ENCODE measurements around the gene OTOP1. TPM values are rescaled to one million over a fixed set of nuclear protein-coding genes. Genes with fewer than 3 reads are reported as not detected.
A peak's percentile ranks its signal among the peaks of the same experiment; 100 is the strongest.

Gene OTOP1
- total and polyA plus RNA-seq, 4 donors = not detected

- TF ChIP-seq HNF4A (conservative IDR thresholded peaks at IDR 0.05) = no peak
- no peak for TF ChIP-seq GABPA (IDR thresholded peaks at IDR 0.05 in 1 of 2, conservative IDR thresholded peaks at IDR 0.05 in 1 of 2)
- TF ChIP-seq ATF3 (IDR thresholded peaks at IDR 0.05) = no peak
- no peak for TF ChIP-seq TAF1 (conservative IDR thresholded peaks at IDR 0.05)
- TF ChIP-seq RAD21 (IDR thresholded peaks at IDR 0.05) = no peak
- no peak for TF ChIP-seq FOXA1 (IDR thresholded peaks at IDR 0.05)
- no peak for TF ChIP-seq ZBTB33 (IDR thresholded peaks at IDR 0.05)
- TF ChIP-seq HNF4G (IDR thresholded peaks at IDR 0.05) = no peak
- no peak for TF ChIP-seq EGR1 (IDR thresholded peaks at IDR 0.05; ENCODE audit: low read depth in 2 of 2)
- TF ChIP-seq SP1 (IDR thresholded peaks at IDR 0.05) = no peak
- TF ChIP-seq JUND (IDR thresholded peaks at IDR 0.05) = no peak
- TF ChIP-seq YY1 (IDR thresholded peaks at IDR 0.05) = no peak
- no peak for TF ChIP-seq RXRA (IDR thresholded peaks at IDR 0.05)
- no peak overlapping the region for H3K4me3 ChIP-seq (ENCODE audit: low read depth in 1 of 3, low read length in 3 of 3)
Observed at GRCh38 chr4:4256799-4257198, 30.1 kb upstream of the OTOP1 start.

GRCh38 chr4:4254666-4255065 is 27.9 kb upstream of the OTOP1 start:
- Histone ChIP-seq H3K27ac (ENCODE audit: low read depth in 1 of 2, low read length in 2 of 2) (no peak overlapping the region), H3K9ac (ENCODE audit: low read depth in 1 of 2, low read length in 2 of 2) (no peak overlapping the region), H3K27me3 (ENCODE audit: control insufficient read depth in 4 of 4, insufficient read depth in 4 of 4, low read length in 3 of 4) (no peaks in the 10 kb centered on the region), H3K4me1 (ENCODE audit: control insufficient read depth in 4 of 4, insufficient read depth in 4 of 4, low read length in 3 of 4) (peaks cover 6 to 38% (median 28%) of the 10 kb centered on the region in 4 donors), H3K4me3 (ENCODE audit: low read depth in 1 of 3, low read length in 3 of 3) (no peak overlapping the region), H3K9me3 (ENCODE audit: control insufficient read depth in 4 of 4, low read length in 3 of 4) (no peaks in the 10 kb centered on the region), H3K36me3 (ENCODE audit: control insufficient read depth in 4 of 4, insufficient read depth in 3 of 4, low read depth in 1 of 4, low read length in 3 of 4) (no peaks in the 10 kb centered on the region)
- TF ChIP-seq YY1 (IDR thresholded peaks at IDR 0.05) (peak; percentile 77), HNF4A (conservative IDR thresholded peaks at IDR 0.05) (peak; percentile 27 to 41), RXRA (IDR thresholded peaks at IDR 0.05) (peak in 1 of 2 donors; percentile 48), ATF3 (IDR thresholded peaks at IDR 0.05) (no peak)
- DNase-seq (ENCODE audit: low spot score) = no peak
- 39% methylated on average over 6 of the region's 6 CpGs for WGBS

More at GRCh38 chr4:4256799-4257198, 30.1 kb upstream of the OTOP1 start:
- H3K9me3 ChIP-seq (ENCODE audit: control insufficient read depth in 4 of 4, low read length in 3 of 4) = no peaks in the 10 kb centered on the region
- peaks cover 0 to 3% (median 0%) of the 10 kb centered on the region in 4 donors for H3K36me3 ChIP-seq (ENCODE audit: control insufficient read depth in 4 of 4, insufficient read depth in 3 of 4, low read depth in 1 of 4, low read length in 3 of 4)
- H3K4me1 ChIP-seq (ENCODE audit: control insufficient read depth in 4 of 4, insufficient read depth in 4 of 4, low read length in 3 of 4) = peaks cover 6 to 45% (median 33%) of the 10 kb centered on the region in 4 donors
- H3K27ac ChIP-seq (ENCODE audit: low read depth in 1 of 2, low read length in 2 of 2) = no peak overlapping the region
- 83% methylated on average over 10 of the region's 10 CpGs for WGBS
- no peaks in the 10 kb centered on the region for H3K27me3 ChIP-seq (ENCODE audit: control insufficient read depth in 4 of 4, insufficient read depth in 4 of 4, low read length in 3 of 4)
- DNase-seq (ENCODE audit: low spot score) = no peak
- H3K9ac ChIP-seq (ENCODE audit: low read depth in 1 of 2, low read length in 2 of 2) = no peak overlapping the region

- DNase-seq (ENCODE audit: low spot score) = no peak
- Histone ChIP-seq H3K4me3 (ENCODE audit: low read depth in 1 of 3, low read length in 3 of 3) (no peak overlapping the region), H3K9me3 (ENCODE audit: control insufficient read depth in 4 of 4, low read length in 3 of 4) (no peaks in the 10 kb centered on the region), H3K27ac (ENCODE audit: low read depth in 1 of 2, low read length in 2 of 2) (no peak overlapping the region), H3K4me1 (ENCODE audit: control insufficient read depth in 4 of 4, insufficient read depth in 4 of 4, low read length in 3 of 4) (peaks cover 6 to 33% (median 26%) of the 10 kb centered on the region in 4 donors), H3K9ac (ENCODE audit: low read depth in 1 of 2, low read length in 2 of 2) (no peak overlapping the region), H3K36me3 (ENCODE audit: control insufficient read depth in 4 of 4, insufficient read depth in 3 of 4, low read depth in 1 of 4, low read length in 3 of 4) (no peaks in the 10 kb centered on the region), H3K27me3 (ENCODE audit: control insufficient read depth in 4 of 4, insufficient read depth in 4 of 4, low read length in 3 of 4) (no peaks in the 10 kb centered on the region)
- TF ChIP-seq HNF4G (IDR thresholded peaks at IDR 0.05) (no peak), ZBTB33 (IDR thresholded peaks at IDR 0.05) (no peak), MAX (IDR thresholded peaks at IDR 0.05) (no peak), FOXA2 (IDR thresholded peaks at IDR 0.05) (no peak), TAF1 (conservative IDR thresholded peaks at IDR 0.05) (no peak), SP1 (IDR thresholded peaks at IDR 0.05) (no peak), EGR1 (IDR thresholded peaks at IDR 0.05; ENCODE audit: low read depth in 2 of 2) (no peak), JUND (IDR thresholded peaks at IDR 0.05) (no peak), GABPA (IDR thresholded peaks at IDR 0.05 in 1 of 2, conservative IDR thresholded peaks at IDR 0.05 in 1 of 2) (no peak), ATF3 (IDR thresholded peaks at IDR 0.05) (no peak), YY1 (IDR thresholded peaks at IDR 0.05) (no peak), NR2F2 (IDR thresholded peaks at IDR 0.05) (no peak), RAD21 (IDR thresholded peaks at IDR 0.05) (no peak), RXRA (IDR thresholded peaks at IDR 0.05) (no peak), HNF4A (conservative IDR thresholded peaks at IDR 0.05) (no peak), REST (IDR thresholded peaks at IDR 0.05) (no peak)
- 90% methylated on average over 11 of the region's 11 CpGs for WGBS
Observed at GRCh38 chr4:4254199-4254598, 27.5 kb upstream of the OTOP1 start.
